VCaP (cell line): ENCODE data around the gene SGF29.
"Not testable (repeated sequence)": the region's sequence is repeated elsewhere in the genome, so short reads cannot be mapped to it uniquely, and the experiment has no call there.

Experiments
- H3K27ac ChIP-seq: fragments of 450-650 bp; 2 replicates; pipeline ENCODE4 v1.5.1; 2017
- CTCF ChIP-seq: fragments of 450-650 bp; conservative IDR thresholded peaks from 2 replicates; pipeline ENCODE4 v1.5.1; 2017; ENCODE audit warnings: mild to moderate bottlenecking, moderate library complexity

Gene SGF29

GRCh38 chr16:28604186-28604565 is 50.5 kb downstream of the SGF29 start:
- no peak for TF ChIP-seq CTCF
- no peak overlapping the region for H3K27ac ChIP-seq

- no peak overlapping the region for H3K27ac ChIP-seq
- TF ChIP-seq CTCF, result no peak
Measured at GRCh38 chr16:28606291-28607115, 52.8 kb downstream of the SGF29 start.

GRCh38 chr16:28607116-28607623 is 53.5 kb downstream of the SGF29 start:
- TF ChIP-seq CTCF, result no peak
- no peak overlapping the region for H3K27ac ChIP-seq

GRCh38 chr16:28607681-28608495 is 54.2 kb downstream of the SGF29 start:
- not testable (repeated sequence) for H3K27ac ChIP-seq

- not testable (repeated sequence) for H3K27ac ChIP-seq
Measured at GRCh38 chr16:28608496-28608808, 54.7 kb downstream of the SGF29 start.

- not testable (repeated sequence) for H3K27ac ChIP-seq
Measured at GRCh38 chr16:28608867-28609596, 55.3 kb downstream of the SGF29 start.

- H3K27ac ChIP-seq, result no peak within 1 kb of the TSS
- TF ChIP-seq CTCF, result no peak
Measured at GRCh38 chr16:28609631-28610594, 56.2 kb downstream of the SGF29 start, which contains the start of gene SULT1A1. TSS of gene SULT1A1 (minus strand) at chr16:28610044. CDS start at chr16:28608855, 1,189 bp downstream.

GRCh38 chr16:28610595-28611191 is 57.0 kb downstream of the SGF29 start:
- no peak overlapping the region for H3K27ac ChIP-seq
- no peak for TF ChIP-seq CTCF

GRCh38 chr16:28612359-28613280 is 58.9 kb downstream of the SGF29 start:
- not testable (repeated sequence) for H3K27ac ChIP-seq

GRCh38 chr16:28613912-28614311 is 60.2 kb downstream of the SGF29 start:
- not testable (repeated sequence) for H3K27ac ChIP-seq

GRCh38 chr16:28614561-28614960 is 60.8 kb downstream of the SGF29 start:
- H3K27ac ChIP-seq, result not testable (repeated sequence)
